BJ (cell line): ENCODE results near the gene CIP2A. TPM values are rescaled to one million over a fixed set of nuclear protein-coding genes. Genes with fewer than 3 reads are reported as not detected.

Experiments used
- CTCF ChIA-PET: fragments of 350-600 bp; formaldehyde crosslinking; extraction: SDS; loops from one replicate; lab custom pipeline; 2021; ENCODE audit warnings: antibody characterized with exemption, inconsistent platforms; lab: Yijun Ruan, JAX
- POLR2A ChIA-PET: fragments of 300-600 bp; sonication (Branson Sonifier 250); formaldehyde crosslinking; extraction: SDS; loops from one replicate; lab custom pipeline; 2021; ENCODE audit warnings: antibody characterized with exemption; lab: Charles Lee
- DNase-seq: peaks from one replicate; pipeline ENCODE4 v3.0.0-alpha.2; 2011; ENCODE audit warnings: low read depth
- H3K27me3 ChIP-seq: 2 replicates; pipeline ENCODE4 v1.6.0; 2011; ENCODE audit warnings: low read length; ENCODE audit not compliant: control insufficient read depth, insufficient read depth
- H3K36me3 ChIP-seq: 2 replicates; pipeline ENCODE4 v1.5.1; 2011; ENCODE audit warnings: low read length; ENCODE audit not compliant: control insufficient read depth, insufficient read depth
- H3K4me3 ChIP-seq: 2 replicates; pipeline ENCODE4 v1.5.1; 2011; ENCODE audit warnings: low read depth, mild to moderate bottlenecking, control low read depth, low read length
- polyA plus RNA-seq: library from polyadenylated mRNA; depleted of rRNA; stranded (reverse); fragments of >200 nt; gene quantifications from 2 replicates; pipeline ENCODE4 v1.2.3, GENCODE V29; 2011
- TF ChIP-seq, protein P1 (sequence below): IDR thresholded peaks from 2 replicates; pipeline ENCODE4 v1.5.1; 2011; ENCODE audit warnings: low read depth, mild to moderate bottlenecking, control low read depth, inconsistent platforms, low read length, moderate library complexity; ENCODE audit not compliant: insufficient read depth

Gene CIP2A
- polyA plus RNA-seq, 1 experiment: 17.3 TPM

DNA sequence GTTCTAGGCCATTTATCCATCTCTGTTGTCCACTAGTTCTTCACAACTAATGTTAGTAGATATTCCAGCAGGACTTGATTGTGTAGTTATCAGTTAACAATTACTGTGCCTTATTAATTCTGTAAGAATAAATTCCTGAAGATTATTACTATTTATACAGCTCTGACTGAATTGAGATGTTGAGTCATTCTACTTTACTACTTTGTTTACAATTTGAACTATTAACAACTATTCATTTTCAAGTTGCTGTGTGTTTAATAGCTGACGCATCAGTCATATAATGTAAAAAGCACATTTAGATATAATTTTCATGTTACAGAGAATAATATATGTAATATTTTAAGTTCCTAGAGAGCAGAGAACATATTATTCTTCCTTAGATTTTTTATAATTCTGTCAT lies 21.4 kb upstream of the CIP2A start:
- DNase-seq: no peak
- ChIA-PET POLR2A (no interaction called here), CTCF (no interaction called here)
- H3K27me3 ChIP-seq: no peaks in the 10 kb centered on the region
- no peak overlapping the region for H3K4me3 ChIP-seq
- TF ChIP-seq, protein P1, sequence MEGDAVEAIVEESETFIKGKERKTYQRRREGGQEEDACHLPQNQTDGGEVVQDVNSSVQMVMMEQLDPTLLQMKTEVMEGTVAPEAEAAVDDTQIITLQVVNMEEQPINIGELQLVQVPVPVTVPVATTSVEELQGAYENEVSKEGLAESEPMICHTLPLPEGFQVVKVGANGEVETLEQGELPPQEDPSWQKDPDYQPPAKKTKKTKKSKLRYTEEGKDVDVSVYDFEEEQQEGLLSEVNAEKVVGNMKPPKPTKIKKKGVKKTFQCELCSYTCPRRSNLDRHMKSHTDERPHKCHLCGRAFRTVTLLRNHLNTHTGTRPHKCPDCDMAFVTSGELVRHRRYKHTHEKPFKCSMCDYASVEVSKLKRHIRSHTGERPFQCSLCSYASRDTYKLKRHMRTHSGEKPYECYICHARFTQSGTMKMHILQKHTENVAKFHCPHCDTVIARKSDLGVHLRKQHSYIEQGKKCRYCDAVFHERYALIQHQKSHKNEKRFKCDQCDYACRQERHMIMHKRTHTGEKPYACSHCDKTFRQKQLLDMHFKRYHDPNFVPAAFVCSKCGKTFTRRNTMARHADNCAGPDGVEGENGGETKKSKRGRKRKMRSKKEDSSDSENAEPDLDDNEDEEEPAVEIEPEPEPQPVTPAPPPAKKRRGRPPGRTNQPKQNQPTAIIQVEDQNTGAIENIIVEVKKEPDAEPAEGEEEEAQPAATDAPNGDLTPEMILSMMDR: no peak
- H3K36me3 ChIP-seq: no peaks in the 10 kb centered on the region

DNA sequence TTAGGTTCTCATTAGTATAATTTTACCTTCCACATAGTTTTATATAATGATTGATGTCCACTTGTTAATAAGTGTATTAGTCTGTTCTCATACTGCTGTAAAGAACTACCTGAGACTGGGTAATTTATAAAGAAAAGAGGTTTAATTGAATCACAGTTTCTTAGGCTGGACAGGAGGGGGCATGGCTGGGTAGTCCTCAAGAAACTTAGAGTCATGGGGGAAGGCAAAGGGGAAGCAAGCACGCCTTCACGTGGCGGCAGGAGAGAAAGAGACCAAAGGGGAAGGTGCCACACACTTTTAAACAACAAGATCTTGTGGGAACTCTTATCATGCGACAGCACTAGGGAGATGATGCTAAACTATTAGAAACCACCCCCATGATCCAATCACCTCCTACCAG lies 19.5 kb upstream of the CIP2A start:
- DNase-seq: no peak
- CTCF ChIA-PET: no interaction called here
- Histone ChIP-seq H3K27me3 (no peaks in the 10 kb centered on the region), H3K4me3 (no peak overlapping the region), H3K36me3 (no peaks in the 10 kb centered on the region)
- TF ChIP-seq, protein P1: no peak
- POLR2A ChIA-PET: no interaction called here

DNA sequence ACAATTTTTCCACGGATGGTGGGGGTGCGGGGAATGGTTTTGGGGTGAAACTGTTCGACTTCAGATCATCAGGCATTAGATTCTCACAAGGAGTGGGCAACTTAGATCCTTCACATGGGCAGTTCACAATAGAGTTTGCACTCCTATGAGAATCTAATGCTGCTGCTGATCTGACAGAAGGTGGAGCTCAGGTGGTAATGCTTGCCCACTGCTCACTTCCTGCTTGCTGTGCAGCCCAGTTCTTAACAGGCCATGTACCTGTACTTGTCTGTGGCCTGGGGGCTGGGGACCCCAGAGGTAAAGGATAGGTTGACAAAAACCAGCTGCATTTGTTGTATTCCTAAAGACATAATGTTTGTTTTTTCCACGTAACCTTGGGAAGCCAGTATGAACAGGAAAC lies 16.3 kb upstream of the CIP2A start:
- CTCF ChIA-PET: no interaction called here
- POLR2A ChIA-PET: no interaction called here
- TF ChIP-seq, protein P1: no peak
- DNase-seq: no peak
- Histone ChIP-seq H3K4me3 (no peak overlapping the region), H3K27me3 (no peaks in the 10 kb centered on the region), H3K36me3 (no peaks in the 10 kb centered on the region)

DNA sequence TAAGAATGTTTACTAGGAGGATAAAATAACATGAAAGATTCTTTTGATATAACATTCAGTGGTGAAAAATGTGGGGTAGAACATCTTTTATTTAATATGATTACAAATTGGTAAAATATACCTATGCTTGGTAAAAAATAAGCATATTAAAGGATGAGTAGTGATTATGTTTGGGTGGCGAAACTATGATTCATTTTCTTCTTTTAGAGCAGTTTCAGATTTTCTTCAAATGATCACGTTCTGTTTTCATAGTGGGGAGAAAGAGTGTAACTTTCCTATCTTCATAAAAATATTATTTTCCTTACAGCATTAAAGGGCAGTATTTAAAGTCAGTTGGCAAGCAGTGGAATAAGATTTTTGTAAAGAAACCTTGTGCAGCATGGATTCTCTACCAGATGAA lies 15.8 kb upstream of the CIP2A start:
- Histone ChIP-seq H3K36me3 (no peaks in the 10 kb centered on the region), H3K27me3 (no peaks in the 10 kb centered on the region), H3K4me3 (no peak overlapping the region)
- ChIA-PET POLR2A (no interaction called here), CTCF (no interaction called here)
- DNase-seq: no peak
- TF ChIP-seq, protein P1: no peak

DNA sequence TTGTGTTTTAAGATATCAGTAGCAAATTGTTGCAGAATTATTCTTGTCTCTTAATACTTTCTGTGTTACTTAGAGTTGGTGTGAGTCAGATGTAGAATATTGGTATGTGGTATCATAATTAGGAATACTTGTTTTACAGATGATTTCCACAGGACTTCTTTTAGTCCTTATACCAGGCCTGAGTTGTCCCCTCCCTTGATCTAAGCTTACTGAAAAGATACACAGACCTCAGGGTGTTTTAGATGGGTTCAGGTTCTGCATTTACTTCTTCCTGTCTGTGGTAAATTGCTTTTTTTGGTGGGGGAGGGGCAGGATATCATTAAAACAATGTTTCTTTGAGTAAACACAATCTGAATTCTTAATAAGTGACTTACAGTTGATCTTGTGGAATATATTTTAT lies 14.5 kb upstream of the CIP2A start:
- CTCF ChIA-PET: interaction anchor here (1.0 kb wide), 1 partner anchor 14 kb away, joined by 5 read pairs; the partner anchor contains the start of gene DZIP3
- no peak overlapping the region for H3K4me3 ChIP-seq
- DNase-seq: no peak

More for the DNA sequence above, 14.5 kb upstream of the CIP2A start:
- POLR2A ChIA-PET: no interaction called here
- TF ChIP-seq, protein P1: no peak
- Histone ChIP-seq H3K27me3 (no peaks in the 10 kb centered on the region), H3K36me3 (no peaks in the 10 kb centered on the region)
